Measurements from ENCODE around the gene MRPL19. TPM values are rescaled to one million over a fixed set of nuclear protein-coding genes. Genes with fewer than 3 reads are reported as not detected.

The MRPL19 gene
- polyA plus RNA-seq, 1 donor (not counting 4 experiments of a cell fraction or from before 2014, with no cell fraction given) = 84.0 TPM

GRCh38 chr2:75645643-75646042 lies 940 bp upstream of the MRPL19 start:
- Histone ChIP-seq H3K9me1 (ENCODE audit: control insufficient read depth, extremely low read depth, insufficient read depth, low read length) (no peaks in the 10 kb centered on the region), H4K20me1 (ENCODE audit: control insufficient read depth, extremely low read depth, insufficient read depth, low read length) (no peaks in the 10 kb centered on the region), H3K4me2 (ENCODE audit: control insufficient read depth, extremely low read depth, insufficient read depth, low read depth, low read length) (peak overlapping the region; percentile 70), H3K36me3 (ENCODE audit: control insufficient read depth in 2 of 2, extremely low read depth in 1 of 2, insufficient read depth in 2 of 2, low read length in 2 of 2) (peaks cover 0 to 4% of the 10 kb centered on the region in 2 experiments), H3K27ac (ENCODE audit: control insufficient read depth, insufficient read depth, low read length) (no peak overlapping the region), H3K4me1 (ENCODE audit: control insufficient read depth, extremely low read depth, insufficient read depth, low read length) (peaks cover 13% of the 10 kb centered on the region), H3K79me2 (ENCODE audit: control insufficient read depth, insufficient read depth, low read length) (peaks cover 25% of the 10 kb centered on the region), H3K9ac (ENCODE audit: control insufficient read depth, extremely low read depth, insufficient read depth, low read length) (no peak overlapping the region), H3K4me3 (ENCODE audit: control insufficient read depth in 2 of 3, extremely low read depth in 1 of 3, insufficient read depth in 2 of 3, low read depth in 1 of 3, low read length in 3 of 3) (no peak overlapping the region), H2AFZ (ENCODE audit: control insufficient read depth, low read length) (peak overlapping the region; percentile 90), H3K9me3 (ENCODE audit: control insufficient read depth, low read depth, low read length) (no peaks in the 10 kb centered on the region), H3K27me3 (ENCODE audit: control insufficient read depth, extremely low read depth, insufficient read depth, low read length) (no peaks in the 10 kb centered on the region)
- DNase-seq (ENCODE audit: low read depth, low spot score) (no peak), FAIRE-seq (no peak)
- dilution Hi-C loops (cut with MboI; ENCODE audit: extremely low pct_ligation_motif_present, low sequenced_read_pairs) = no loop called here
- TF ChIP-seq, protein P1, sequence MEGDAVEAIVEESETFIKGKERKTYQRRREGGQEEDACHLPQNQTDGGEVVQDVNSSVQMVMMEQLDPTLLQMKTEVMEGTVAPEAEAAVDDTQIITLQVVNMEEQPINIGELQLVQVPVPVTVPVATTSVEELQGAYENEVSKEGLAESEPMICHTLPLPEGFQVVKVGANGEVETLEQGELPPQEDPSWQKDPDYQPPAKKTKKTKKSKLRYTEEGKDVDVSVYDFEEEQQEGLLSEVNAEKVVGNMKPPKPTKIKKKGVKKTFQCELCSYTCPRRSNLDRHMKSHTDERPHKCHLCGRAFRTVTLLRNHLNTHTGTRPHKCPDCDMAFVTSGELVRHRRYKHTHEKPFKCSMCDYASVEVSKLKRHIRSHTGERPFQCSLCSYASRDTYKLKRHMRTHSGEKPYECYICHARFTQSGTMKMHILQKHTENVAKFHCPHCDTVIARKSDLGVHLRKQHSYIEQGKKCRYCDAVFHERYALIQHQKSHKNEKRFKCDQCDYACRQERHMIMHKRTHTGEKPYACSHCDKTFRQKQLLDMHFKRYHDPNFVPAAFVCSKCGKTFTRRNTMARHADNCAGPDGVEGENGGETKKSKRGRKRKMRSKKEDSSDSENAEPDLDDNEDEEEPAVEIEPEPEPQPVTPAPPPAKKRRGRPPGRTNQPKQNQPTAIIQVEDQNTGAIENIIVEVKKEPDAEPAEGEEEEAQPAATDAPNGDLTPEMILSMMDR (optimal IDR thresholded peaks at IDR 0.05 in 1 of 3, IDR thresholded peaks at IDR 0.05 in 1 of 3, conservative IDR thresholded peaks at IDR 0.05 in 1 of 3; ENCODE audit: extremely low read depth in 1 of 3, insufficient read depth in 2 of 3, low read length in 3 of 3) = no peak
- no peak for TF ChIP-seq EZH2 (IDR thresholded peaks at IDR 0.05; ENCODE audit: low read length)

DNA sequence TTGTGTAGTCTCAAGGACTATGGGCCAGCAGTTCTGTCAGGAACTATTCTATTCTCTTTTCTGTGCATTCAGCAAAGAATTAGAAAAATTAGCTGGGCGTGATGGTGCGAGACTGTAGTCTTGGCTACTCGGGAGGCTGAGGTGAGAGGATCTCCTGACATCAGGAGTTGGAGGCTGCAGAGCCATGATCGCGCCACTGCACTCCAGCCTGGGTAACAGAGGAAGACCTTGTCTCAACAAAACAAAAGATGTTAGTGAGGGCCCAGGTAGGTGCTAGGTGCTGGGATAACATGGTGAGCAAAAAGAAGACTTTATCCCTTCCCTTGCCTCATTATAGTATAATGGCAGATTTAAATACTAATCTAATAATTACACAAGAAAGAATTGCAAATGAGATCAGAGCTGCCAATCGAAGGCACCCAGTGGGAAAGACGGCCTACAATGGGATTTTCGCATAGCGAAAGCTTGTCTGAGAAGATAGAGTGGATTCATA lies 447 bp upstream of the MRPL19 start:
- H3K9ac ChIP-seq (ENCODE audit: control insufficient read depth, extremely low read depth, insufficient read depth, low read length) = peak overlapping the region; percentile 86
- FAIRE-seq = no peak
- dilution Hi-C loops (cut with MboI; ENCODE audit: extremely low pct_ligation_motif_present, low sequenced_read_pairs) = no loop called here

More for the DNA sequence above, 447 bp upstream of the MRPL19 start:
- Histone ChIP-seq H3K4me3 (ENCODE audit: control insufficient read depth in 2 of 3, extremely low read depth in 1 of 3, insufficient read depth in 2 of 3, low read depth in 1 of 3, low read length in 3 of 3) (peak overlapping the region; percentile 82 to 92 (median 85)), H3K4me1 (ENCODE audit: control insufficient read depth, extremely low read depth, insufficient read depth, low read length) (peaks cover 8% of the 10 kb centered on the region), H3K9me3 (ENCODE audit: control insufficient read depth, low read depth, low read length) (no peaks in the 10 kb centered on the region), H3K27ac (ENCODE audit: control insufficient read depth, insufficient read depth, low read length) (peak overlapping the region; percentile 72), H3K27me3 (ENCODE audit: control insufficient read depth, extremely low read depth, insufficient read depth, low read length) (no peaks in the 10 kb centered on the region), H3K9me1 (ENCODE audit: control insufficient read depth, extremely low read depth, insufficient read depth, low read length) (no peaks in the 10 kb centered on the region), H3K36me3 (ENCODE audit: control insufficient read depth in 2 of 2, extremely low read depth in 1 of 2, insufficient read depth in 2 of 2, low read length in 2 of 2) (peaks cover 2 to 6% of the 10 kb centered on the region in 2 experiments), H2AFZ (ENCODE audit: control insufficient read depth, low read length) (peak overlapping the region; percentile 90), H3K4me2 (ENCODE audit: control insufficient read depth, extremely low read depth, insufficient read depth, low read depth, low read length) (peak overlapping the region; percentile 70), H3K79me2 (ENCODE audit: control insufficient read depth, insufficient read depth, low read length) (peaks cover 28% of the 10 kb centered on the region), H4K20me1 (ENCODE audit: control insufficient read depth, extremely low read depth, insufficient read depth, low read length) (no peaks in the 10 kb centered on the region)
- DNase-seq (ENCODE audit: low read depth, low spot score) = no peak
- no peak for TF ChIP-seq EZH2 (IDR thresholded peaks at IDR 0.05; ENCODE audit: low read length)
- TF ChIP-seq, protein P1 (optimal IDR thresholded peaks at IDR 0.05 in 1 of 3, IDR thresholded peaks at IDR 0.05 in 1 of 3, conservative IDR thresholded peaks at IDR 0.05 in 1 of 3; ENCODE audit: extremely low read depth in 1 of 3, insufficient read depth in 2 of 3, low read length in 3 of 3) = no peak
